ENCODE data around the gene TCF4. TPM values are rescaled to one million over a fixed set of nuclear protein-coding genes. Genes with fewer than 3 reads are reported as not detected.

Gene TCF4
- total and polyA plus RNA-seq, 2 donors (not counting 3 experiments of a cell fraction or from before 2014, with no cell fraction given) = 183 to 390 TPM

DNA sequence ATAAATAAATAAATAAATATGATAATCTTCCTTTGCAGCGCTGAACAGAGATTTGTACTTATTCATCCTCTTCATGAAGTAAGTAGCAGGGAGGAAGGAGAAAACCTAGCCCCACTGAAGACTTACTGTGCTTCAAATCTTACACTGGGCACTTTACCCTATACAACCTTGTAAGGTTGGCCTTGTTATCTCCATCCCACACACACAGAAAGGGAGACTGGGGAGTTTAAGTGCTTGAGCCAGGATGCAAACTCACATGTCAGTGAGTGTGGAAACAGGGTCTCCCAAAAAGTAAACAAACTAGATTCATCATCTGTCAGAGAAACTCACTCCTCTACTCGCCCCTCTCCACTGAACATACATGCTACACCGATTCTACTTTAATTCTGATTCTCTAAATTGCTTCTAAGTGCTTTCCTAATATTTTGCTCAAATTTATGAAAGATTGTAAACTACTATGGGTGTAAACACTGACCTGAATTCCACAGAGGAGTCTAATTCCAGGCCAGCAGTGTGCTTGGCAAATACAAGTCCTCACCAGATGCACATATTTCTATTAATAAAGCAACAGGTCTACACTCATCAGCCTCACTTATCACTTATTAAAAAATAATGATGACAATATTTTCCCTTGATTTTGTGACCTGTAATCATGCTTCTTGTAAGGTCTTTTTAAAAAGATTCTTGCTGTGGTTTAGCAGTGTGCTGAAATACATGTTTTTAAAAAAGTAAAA, 155.5 kb downstream of the TCF4 start:
- no peak for FAIRE-seq
- Histone ChIP-seq H3K4me3 (replicated peaks in 1 of 3; ENCODE audit: insufficient read depth in 1 of 3, low read depth in 1 of 3, low read length in 3 of 3) (no peak overlapping the region), H3K27ac (ENCODE audit: insufficient read depth, low read depth, low read length) (no peak overlapping the region), H3K9ac (replicated peaks; ENCODE audit: extremely low read depth, insufficient read depth, low read length) (no peak overlapping the region), H3K4me2 (ENCODE audit: insufficient read depth, low read length) (no peak overlapping the region), H3K9me3 (replicated peaks; ENCODE audit: control insufficient read depth, insufficient read depth, low read length) (no peaks in the 10 kb centered on the region), H4K20me1 (replicated peaks; ENCODE audit: control insufficient read depth, extremely low read depth, insufficient read depth, low read length) (peaks cover 2% of the 10 kb centered on the region), H2AFZ (ENCODE audit: low read depth, low read length) (no peak overlapping the region), H3K27me3 (ENCODE audit: control insufficient read depth in 2 of 2, insufficient read depth in 2 of 2, low read length in 2 of 2) (no peaks in the 10 kb centered on the region), H3K79me2 (ENCODE audit: control insufficient read depth, insufficient read depth, low read length) (peaks cover 28% of the 10 kb centered on the region), H3K4me1 (ENCODE audit: control insufficient read depth, extremely low read depth, insufficient read depth, low read length) (peaks cover 5% of the 10 kb centered on the region), H3K9me1 (replicated peaks; ENCODE audit: control insufficient read depth, extremely low read depth, insufficient read depth, low read length) (no peaks in the 10 kb centered on the region), H3K36me3 (ENCODE audit: control insufficient read depth in 2 of 2, extremely low read depth in 1 of 2, insufficient read depth in 2 of 2, low read length in 2 of 2) (no peaks in the 10 kb centered on the region)
- dilution Hi-C loops (cut with MboI; ENCODE audit: extremely low pct_ligation_motif_present, low sequenced_read_pairs) = no loop called here
- intact Hi-C loops (cut with micrococcal nuclease) = no loop called here
- TF ChIP-seq GATA2 (IDR thresholded peaks at IDR 0.05; ENCODE audit: insufficient read depth, insufficient read length, low read depth, low read length) = no peak
- TF ChIP-seq, protein P1, sequence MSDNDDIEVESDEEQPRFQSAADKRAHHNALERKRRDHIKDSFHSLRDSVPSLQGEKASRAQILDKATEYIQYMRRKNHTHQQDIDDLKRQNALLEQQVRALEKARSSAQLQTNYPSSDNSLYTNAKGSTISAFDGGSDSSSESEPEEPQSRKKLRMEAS (IDR thresholded peaks at IDR 0.05; ENCODE audit: insufficient read depth, insufficient read length) = no peak
- no peak for TF ChIP-seq POLR2A (IDR thresholded peaks at IDR 0.05; ENCODE audit: low read depth, low read length)
- TF ChIP-seq FOS (IDR thresholded peaks at IDR 0.05; ENCODE audit: borderline replicate concordance, insufficient read depth, low read length) = no peak
- TF ChIP-seq EZH2 (IDR thresholded peaks at IDR 0.05; ENCODE audit: borderline replicate concordance, low read depth, low read length, severe bottlenecking) = no peak
- TF ChIP-seq MYC (IDR thresholded peaks at IDR 0.05; ENCODE audit: low read depth, low read length) = no peak
- no peak for TF ChIP-seq POLR2AphosphoS5 (IDR thresholded peaks at IDR 0.05; ENCODE audit: insufficient read depth, low read depth, low read length)
- TF ChIP-seq, protein P2, sequence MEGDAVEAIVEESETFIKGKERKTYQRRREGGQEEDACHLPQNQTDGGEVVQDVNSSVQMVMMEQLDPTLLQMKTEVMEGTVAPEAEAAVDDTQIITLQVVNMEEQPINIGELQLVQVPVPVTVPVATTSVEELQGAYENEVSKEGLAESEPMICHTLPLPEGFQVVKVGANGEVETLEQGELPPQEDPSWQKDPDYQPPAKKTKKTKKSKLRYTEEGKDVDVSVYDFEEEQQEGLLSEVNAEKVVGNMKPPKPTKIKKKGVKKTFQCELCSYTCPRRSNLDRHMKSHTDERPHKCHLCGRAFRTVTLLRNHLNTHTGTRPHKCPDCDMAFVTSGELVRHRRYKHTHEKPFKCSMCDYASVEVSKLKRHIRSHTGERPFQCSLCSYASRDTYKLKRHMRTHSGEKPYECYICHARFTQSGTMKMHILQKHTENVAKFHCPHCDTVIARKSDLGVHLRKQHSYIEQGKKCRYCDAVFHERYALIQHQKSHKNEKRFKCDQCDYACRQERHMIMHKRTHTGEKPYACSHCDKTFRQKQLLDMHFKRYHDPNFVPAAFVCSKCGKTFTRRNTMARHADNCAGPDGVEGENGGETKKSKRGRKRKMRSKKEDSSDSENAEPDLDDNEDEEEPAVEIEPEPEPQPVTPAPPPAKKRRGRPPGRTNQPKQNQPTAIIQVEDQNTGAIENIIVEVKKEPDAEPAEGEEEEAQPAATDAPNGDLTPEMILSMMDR (IDR thresholded peaks at IDR 0.05; ENCODE audit: extremely low read depth in 1 of 2, insufficient read depth in 1 of 2, low read depth in 1 of 2, low read length in 2 of 2) = no peak
- TF ChIP-seq JUN (IDR thresholded peaks at IDR 0.05; ENCODE audit: borderline replicate concordance, insufficient read depth, insufficient read length, low read depth) = no peak
- ChIA-PET POLR2A (no interaction called here), CTCF (no interaction called here)
- no TSS peak for BruUV-seq (replicated peaks)
- DNase-seq (ENCODE audit: low read depth, low spot score) = no peak
